Cerebellar nuclear complex (tissue), 1 donor: ENCODE measurements around the gene CFAP54.

Experiments used
- DNase-seq, 2 experiments: peaks; one replicate each; lab custom pipeline; 2025; lab: John Stamatoyannopoulos, UW

CFAP54 gene

DNA sequence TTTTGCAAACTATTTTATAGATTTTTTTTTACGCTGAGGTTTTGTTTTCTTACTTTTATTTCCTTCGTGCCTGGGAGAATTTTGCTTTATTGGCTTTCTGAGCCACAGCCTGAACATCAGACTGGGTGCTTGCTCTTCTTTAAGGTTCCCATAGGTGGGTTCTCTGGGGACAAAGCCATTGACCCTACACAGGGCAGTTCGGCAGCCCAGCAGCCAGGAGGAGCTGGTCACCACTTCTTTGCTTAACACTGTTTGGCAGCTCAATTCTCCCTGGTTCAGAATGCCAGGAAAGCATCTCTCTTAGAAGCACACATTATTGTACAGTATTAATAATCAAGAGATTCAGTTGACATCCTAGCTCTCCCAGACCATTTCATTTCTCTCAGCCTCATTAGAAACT, 276.9 kb downstream of the CFAP54 start:
- DNase-seq, result no peak

GRCh38 chr12:96769400-96769799, 280.0 kb downstream of the CFAP54 start:
- no peak for DNase-seq

DNA sequence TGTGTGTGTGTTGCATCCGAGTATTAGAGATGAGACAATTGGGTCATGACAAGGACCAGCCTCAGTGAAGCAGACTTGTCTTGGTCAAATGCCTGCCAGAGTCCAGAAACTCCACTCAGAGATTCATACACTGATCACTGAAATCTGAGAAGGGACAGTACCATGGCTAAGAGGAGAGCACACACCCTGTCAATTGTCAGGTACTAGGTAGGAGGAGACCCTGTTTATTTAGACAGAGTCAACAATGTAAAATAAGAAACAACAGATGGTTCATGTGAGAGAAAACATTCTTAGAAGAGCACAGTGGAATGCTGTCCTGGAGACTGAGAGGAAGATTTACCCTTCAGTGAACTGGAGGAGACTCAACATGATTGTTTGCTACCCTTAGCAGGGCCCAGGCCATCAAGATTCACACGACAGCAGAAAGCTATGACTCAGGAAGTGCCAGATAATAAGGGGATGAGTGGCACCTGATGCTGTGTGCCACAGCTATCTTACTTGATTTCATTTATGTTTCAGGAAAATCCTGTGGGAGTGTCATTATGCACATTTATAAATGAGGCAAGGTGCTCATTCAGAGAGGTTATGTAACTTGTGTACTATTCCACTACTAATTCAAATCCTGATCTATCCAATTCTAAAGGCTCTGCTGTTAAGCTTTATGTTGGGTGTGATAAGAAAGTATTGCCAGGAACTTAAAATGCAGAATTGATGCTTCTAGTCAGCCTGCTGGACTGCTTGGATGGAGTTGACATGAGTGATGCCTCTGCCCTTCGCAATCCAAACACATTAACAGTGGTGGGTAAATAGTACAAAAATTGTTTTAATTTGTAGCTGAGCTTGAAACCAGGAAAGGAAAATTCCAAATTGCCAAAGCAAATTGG, 281.1 kb downstream of the CFAP54 start:
- DNase-seq, result no peak

DNA sequence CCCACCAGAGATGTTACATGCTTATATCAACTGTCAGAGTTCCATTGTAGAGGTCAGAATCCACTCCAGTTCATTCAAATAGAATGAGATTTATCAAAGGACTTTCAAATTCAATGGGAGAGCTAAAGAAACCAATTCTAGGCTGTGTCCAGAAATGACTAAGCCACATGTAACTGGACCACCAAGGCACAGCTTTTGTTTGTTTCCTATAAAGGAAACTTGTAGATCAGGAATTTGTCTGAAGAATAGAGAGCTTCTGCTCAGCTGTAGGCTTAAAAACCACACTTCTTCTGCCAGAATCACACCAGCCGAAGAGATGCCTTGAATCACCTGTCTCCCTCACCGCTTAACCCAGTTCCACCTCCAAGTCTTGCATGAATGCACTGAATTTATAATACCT, 283.7 kb downstream of the CFAP54 start:
- DNase-seq, result no peak

- DNase-seq, result no peak
Observed at GRCh38 chr12:96774496-96775256, 285.3 kb downstream of the CFAP54 start.

GRCh38 chr12:96776908-96777307, 287.5 kb downstream of the CFAP54 start:
- DNase-seq, result no peak

- no peak for DNase-seq
Observed at GRCh38 chr12:96780330-96780729, 291.0 kb downstream of the CFAP54 start.

DNA sequence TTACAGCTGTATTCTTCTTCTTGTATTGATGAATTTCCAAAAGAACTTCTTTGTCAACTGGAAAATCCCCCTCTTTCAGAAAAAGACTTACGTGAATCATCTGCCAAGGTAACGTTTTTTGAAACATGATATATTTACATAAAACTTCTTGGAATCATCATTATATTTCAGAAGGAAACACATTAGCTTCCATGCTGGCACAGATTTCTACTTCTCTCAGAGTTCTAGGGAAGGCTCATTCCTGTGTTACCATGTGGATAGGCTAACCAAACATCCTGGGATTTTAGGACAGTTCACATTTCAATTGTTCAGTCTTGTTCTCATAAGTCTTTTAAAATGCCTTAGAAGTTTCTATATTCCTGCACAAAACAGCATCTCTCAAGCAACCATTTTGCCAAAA, 297.4 kb downstream of the CFAP54 start:
- no peak for DNase-seq

DNA sequence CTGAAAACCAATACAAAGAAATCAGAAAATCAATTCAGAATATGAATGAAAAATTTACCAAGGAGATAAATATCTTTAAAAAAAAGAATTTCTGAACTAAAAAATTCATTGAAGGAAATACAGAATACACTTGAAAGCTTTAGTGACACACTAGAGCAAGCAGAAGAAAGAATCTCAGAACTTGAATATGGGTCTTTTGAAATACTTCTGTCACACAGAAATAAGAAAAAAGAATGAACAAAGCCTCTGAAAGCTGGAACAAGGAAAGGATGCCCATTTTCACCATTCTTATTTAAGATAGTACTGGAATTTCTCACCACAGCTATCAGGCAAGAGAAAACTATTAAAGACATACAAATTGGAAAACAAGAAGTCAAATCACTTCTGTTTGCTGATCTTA, 314.6 kb downstream of the CFAP54 start:
- DNase-seq, result no peak

DNA sequence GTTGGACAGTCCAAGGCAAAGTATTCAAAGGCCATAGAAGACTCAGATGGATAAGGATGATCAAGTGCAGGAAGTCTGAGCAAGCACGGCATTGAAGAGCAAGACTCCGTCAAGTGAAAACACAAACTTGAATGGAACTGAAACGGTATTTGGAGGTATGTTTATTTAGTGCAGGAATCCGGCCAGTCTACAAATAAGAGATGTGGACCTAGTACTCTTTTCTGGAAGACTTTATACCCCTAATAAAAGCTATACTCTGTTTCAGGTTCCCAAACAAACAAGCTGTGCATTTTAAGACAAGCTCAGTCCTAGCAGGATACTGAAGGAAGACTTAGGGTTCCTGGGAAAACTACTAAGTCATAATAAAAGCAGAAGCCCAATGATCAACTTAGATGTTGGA, 316.9 kb downstream of the CFAP54 start:
- no peak for DNase-seq

DNA sequence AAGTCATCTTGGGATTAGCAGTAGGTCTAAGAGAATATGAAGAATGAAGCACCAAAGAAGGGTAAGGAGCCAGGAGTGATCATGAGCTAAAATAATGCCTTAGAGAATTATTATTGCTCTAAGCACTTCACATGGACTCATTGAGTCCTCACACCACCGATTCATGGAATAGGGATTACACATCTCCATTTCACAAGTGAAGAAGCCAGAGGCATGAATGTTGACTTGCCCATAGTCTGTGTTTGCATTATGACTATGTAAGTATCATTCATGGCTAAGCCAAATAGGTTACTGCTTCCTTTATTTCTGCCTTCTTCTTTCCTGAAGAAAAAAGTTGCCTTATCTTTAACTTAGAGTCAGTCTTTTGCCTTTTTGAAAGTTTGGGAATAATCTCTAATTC, 318.4 kb downstream of the CFAP54 start:
- DNase-seq, result no peak

GRCh38 chr12:96808587-96808986, 319.2 kb downstream of the CFAP54 start:
- DNase-seq, result no peak

- DNase-seq, result no peak
Observed at GRCh38 chr12:96809522-96809921, 320.1 kb downstream of the CFAP54 start.

DNA sequence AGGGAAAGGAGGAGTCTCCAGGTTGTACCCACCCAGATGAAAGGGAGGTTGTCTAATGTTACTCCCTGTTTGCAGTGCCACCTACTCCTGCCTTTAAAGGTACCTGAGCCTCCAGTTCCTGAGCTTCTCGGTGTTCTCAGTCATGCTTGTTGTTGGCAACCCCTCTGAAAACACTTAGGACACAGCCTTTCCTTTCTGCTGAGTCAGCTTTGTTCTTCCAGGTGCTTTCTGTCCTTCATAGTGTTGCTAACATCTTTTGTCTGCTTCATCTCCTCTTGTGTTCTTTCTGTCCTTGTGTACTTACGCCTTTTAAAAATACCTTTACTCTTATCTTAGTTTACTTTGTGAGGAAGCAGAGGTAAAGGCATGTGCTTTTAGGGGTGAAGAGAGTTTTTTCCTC, 320.7 kb downstream of the CFAP54 start:
- DNase-seq, result no peak

- no peak for DNase-seq
Observed at GRCh38 chr12:96810477-96810876, 321.1 kb downstream of the CFAP54 start.

DNA sequence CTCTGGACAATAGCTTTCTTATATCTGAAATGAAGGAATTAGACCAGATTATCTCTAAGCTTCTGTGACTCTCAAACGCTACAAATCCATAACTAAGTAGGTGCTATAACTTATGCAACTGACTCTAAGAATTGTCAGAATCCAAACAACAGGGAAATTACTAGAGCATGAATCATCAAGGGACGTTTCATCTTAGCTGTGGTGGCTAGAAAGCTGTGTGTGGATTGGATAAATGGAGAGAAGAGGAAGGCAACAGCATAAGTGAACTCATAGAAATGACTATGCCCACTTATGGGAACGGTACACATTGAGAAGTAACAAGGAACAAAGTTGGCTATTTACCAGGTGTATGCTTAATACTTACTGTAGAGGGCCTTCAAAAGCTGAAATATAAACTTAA, 321.7 kb downstream of the CFAP54 start:
- DNase-seq, result no peak

DNA sequence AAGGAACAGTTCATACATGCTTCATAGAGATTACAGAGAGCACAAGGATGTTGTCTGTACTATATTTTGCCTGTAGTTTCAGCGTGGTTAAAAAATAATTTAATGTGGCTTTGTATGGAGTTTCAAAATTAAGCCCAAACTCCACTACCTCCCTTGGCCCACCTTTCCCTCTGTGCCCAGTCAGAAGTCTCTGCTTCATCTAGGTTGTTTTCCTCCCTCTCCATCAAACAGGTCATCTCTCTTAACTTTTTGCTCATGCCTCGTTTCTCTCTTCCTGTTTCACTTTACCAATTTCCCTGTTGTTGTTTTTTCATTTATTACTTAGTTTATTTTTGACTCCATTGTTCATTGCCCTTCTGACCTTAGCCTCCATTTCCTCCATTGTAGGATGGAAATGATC, 322.8 kb downstream of the CFAP54 start:
- no peak for DNase-seq

DNA sequence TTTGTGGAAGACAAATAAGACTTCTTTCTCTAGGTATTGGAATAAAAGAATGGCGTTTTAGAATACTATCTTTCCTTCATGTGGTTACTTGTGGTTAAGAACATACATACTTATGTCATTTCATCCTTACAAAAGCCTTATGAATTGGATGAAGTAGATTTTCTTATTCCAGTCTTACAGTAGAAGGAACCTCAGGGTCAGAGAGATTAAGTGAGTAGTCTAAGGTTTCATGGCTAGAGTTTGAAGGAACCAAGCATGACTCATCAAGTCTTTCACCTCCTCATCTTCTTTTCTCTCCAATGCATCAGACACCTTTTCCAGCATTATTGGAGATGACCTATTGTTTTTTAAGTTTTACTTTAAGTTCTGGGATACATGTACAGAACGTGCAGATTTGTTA, 324.8 kb downstream of the CFAP54 start:
- DNase-seq, result no peak

DNA sequence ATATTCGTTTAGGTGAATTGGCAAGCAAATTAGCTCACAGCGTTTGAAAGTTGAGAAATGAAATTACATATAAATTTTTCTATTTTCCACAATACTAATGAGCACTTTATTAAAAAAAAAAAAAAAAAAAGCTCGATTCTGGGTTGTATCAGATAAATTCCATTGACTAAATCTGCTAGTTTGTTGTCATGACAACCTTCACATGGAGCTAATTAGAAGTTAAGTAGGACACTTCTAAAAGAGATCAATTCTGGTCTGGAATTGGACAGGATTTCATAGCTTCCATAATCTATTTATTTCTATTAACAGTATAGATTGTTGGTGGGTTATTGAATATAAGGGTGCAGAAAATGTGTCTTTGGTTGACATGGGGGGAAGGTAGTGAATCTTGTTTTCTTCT, 332.2 kb downstream of the CFAP54 start:
- no peak for DNase-seq

GRCh38 chr12:96822641-96823040, 333.3 kb downstream of the CFAP54 start:
- DNase-seq, result no peak

DNA sequence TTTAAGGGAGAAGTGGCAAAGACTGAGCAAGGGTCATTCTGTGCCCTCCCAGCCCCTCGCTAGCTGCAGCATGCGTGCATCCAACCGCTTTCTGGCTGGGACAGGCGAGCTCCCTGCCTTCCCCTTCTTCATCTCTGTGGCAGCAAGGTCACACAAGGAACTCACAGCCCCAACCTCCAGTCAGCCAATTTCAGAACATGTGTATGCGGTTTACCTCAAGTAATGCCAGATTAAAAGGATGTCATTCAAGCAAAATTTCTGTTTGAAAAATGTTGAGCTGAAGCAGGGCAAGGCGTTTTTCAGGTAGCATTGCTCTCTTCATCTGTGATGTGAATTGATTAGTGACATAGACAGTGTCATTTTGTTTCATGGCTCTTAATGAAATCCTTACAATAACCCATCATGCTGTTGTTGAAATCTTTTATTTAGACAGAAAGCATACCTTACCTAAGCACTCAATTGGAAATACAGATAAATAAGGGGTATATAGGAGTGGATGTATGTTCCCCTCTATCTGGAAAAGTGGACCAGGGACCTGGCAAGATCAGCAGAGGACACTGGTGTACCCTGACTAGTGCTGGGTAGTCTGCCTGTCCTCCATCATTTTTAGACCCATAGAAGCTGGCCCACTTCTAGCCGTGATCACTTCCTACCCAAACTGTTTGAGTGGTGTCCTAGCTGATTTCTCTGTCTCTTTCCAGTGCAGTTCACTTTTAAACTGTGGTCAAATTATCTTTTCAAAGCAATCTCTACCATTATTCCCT, 334.9 kb downstream of the CFAP54 start:
- no peak for DNase-seq

DNA sequence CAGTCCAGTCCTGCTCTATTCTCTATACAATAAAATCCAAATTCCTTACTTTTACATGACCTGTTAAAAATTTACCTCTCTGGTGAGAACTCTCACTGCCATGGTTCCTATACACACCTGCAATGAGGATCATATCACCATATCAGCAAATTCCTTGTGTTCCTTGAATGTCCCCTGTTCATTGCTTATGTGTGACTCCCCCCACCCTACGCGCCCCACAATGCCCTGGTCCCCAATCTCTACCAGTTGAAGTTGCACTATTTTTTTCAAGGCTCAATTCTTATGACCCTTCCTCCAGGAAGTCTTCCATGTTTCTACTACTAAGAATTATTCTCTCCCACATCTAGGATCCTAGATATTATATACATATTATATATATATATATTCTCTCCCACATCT, 335.5 kb downstream of the CFAP54 start:
- no peak for DNase-seq
